Kidney (tissue), 14 donors: Measurements from ENCODE around the gene DMXL1. TPM values are rescaled to one million over a fixed set of nuclear protein-coding genes. Genes with fewer than 3 reads are reported as not detected.
"Not testable (repeated sequence)": the region's sequence is repeated elsewhere in the genome, so short reads cannot be mapped to it uniquely, and the experiment has no call there.

Experiments used
- DNase-seq, 5 donors: peaks; one replicate each; pipeline ENCODE4 v3.0.0-alpha.2; 2013 to 2020
- FAIRE-seq: peaks from 2 replicates; lab custom pipeline; 2012; peaks lifted over from hg19 to GRCh38; lab: Jason Lieb, UNC
- H3K27ac ChIP-seq, 2 donors: one replicate each; pipeline ENCODE4 v1.7.0; 2013; ENCODE audit warnings: low read depth in 2 of 2, low read length in 2 of 2, inconsistent platforms in 1 of 2
- H3K27me3 ChIP-seq: one replicate; pipeline ENCODE4 v1.7.1; 2013; ENCODE audit warnings: low read length, inconsistent platforms; ENCODE audit not compliant: control insufficient read depth, insufficient read depth
- H3K36me3 ChIP-seq, 3 donors: one replicate each; pipeline versions ENCODE4 v1.7.0 to v1.7.1; 2013; ENCODE audit warnings: low read length in 3 of 3, control low read depth in 1 of 3, inconsistent platforms in 1 of 3; ENCODE audit not compliant: insufficient read depth in 3 of 3, control insufficient read depth in 2 of 3
- H3K4me1 ChIP-seq, 3 donors: one replicate each; pipeline versions ENCODE4 v1.7.0 to v1.7.1; 2013; ENCODE audit warnings: low read length in 3 of 3, inconsistent platforms in 1 of 3, low read depth in 1 of 3; ENCODE audit not compliant: control insufficient read depth in 2 of 3, insufficient read depth in 2 of 3
- H3K4me3 ChIP-seq, 3 donors: one replicate each; pipeline versions ENCODE4 v1.7.0 to v1.8.1; 2013; ENCODE audit warnings: low read length in 3 of 3, control low read depth in 1 of 3, inconsistent platforms in 1 of 3
- H3K9ac ChIP-seq, 3 donors: one replicate each; pipeline versions ENCODE4 v1.7.0 to v1.7.1; 2013; ENCODE audit warnings: low read length in 3 of 3, control low read depth in 1 of 3, inconsistent platforms in 1 of 3
- H3K9me3 ChIP-seq, 3 donors: one replicate each; pipeline versions ENCODE4 v1.7.0 to v1.7.1; 2013; ENCODE audit warnings: low read length in 3 of 3, control low read depth in 1 of 3, inconsistent platforms in 1 of 3; ENCODE audit not compliant: control insufficient read depth in 2 of 3, insufficient read depth in 1 of 3
- intact Hi-C: fragments of 100-400 bp; cut with DNase I; formaldehyde crosslinking; loops from one replicate; pipeline ENCODE4 v1.11.1; 2022
- polyA plus RNA-seq: library from polyadenylated mRNA; stranded (reverse); fragments of 350-450 nt; fragmentation: Illumina TruSeq; extraction: RNeasy Lipid Tissue Mini Kit (QIAGEN cat#74804); gene quantifications from one replicate; pipeline ENCODE4 v1.2.3, GENCODE V29; 2014; ENCODE audit warnings: low read depth, low replicate concordance; ENCODE audit not compliant: insufficient read depth
- total RNA-seq: library from RNA; stranded (reverse); fragmentation: NEBNext Ultra II Directional; extraction: Animal tissue kit (Norgen Biotek cat#: 25700); gene quantifications from one replicate; pipeline ENCODE4 v1.2.1, GENCODE V29; 2021
- TF ChIP-seq, protein P1 (sequence below): IDR thresholded peaks from 3 replicates; pipeline ENCODE4 v1.5.1; 2012; ENCODE audit warnings: mild to moderate bottlenecking, moderate library complexity, borderline replicate concordance; ENCODE audit not compliant: insufficient read depth; ENCODE audit errors: extremely low read depth
- donor health status: control.
- donor health status: control.
- donor health status: control.
- donor health status: control.
- donor health status: control.
- donor health status: DM: yes; HTN: yes; CAD: no.
- donor health status: Normal renal cell carcinoma (clear cell type).

DMXL1 gene
- total and polyA plus RNA-seq, 2 donors from 2014 or later, result 17.1 to 57.7 TPM

DNA sequence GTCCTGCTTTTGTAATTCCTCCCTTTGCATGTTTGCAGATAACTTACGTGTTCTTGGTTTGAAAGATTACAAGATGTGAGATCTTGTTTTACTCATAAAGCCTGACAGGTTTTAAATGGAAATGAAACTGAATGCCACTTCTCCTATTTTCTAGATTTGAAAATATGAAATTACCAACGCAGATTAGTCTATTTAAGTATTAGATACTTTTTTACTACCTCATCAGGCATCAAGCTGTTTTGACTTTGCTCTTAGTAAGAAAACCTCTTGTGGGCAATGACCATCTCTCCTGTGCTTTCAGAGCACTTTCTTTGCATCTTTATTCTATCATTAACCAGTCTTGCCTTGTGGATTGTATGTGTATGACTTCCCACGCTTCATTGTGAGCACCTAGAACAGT lies 3.5 kb downstream of the DMXL1 start:
- TF ChIP-seq, protein P1, sequence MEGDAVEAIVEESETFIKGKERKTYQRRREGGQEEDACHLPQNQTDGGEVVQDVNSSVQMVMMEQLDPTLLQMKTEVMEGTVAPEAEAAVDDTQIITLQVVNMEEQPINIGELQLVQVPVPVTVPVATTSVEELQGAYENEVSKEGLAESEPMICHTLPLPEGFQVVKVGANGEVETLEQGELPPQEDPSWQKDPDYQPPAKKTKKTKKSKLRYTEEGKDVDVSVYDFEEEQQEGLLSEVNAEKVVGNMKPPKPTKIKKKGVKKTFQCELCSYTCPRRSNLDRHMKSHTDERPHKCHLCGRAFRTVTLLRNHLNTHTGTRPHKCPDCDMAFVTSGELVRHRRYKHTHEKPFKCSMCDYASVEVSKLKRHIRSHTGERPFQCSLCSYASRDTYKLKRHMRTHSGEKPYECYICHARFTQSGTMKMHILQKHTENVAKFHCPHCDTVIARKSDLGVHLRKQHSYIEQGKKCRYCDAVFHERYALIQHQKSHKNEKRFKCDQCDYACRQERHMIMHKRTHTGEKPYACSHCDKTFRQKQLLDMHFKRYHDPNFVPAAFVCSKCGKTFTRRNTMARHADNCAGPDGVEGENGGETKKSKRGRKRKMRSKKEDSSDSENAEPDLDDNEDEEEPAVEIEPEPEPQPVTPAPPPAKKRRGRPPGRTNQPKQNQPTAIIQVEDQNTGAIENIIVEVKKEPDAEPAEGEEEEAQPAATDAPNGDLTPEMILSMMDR, result no peak
- Histone ChIP-seq H3K9ac (no peak overlapping the region), H3K27ac (no peak overlapping the region), H3K27me3 (no peaks in the 10 kb centered on the region), H3K36me3 (no peaks in the 10 kb centered on the region), H3K9me3 (no peaks in the 10 kb centered on the region), H3K4me3 (peak overlapping the region in 1 of 3 donors; percentile 98), H3K4me1 (peaks cover 0 to 15% (median 0%) of the 10 kb centered on the region in 3 donors)
- no peak for FAIRE-seq
- intact Hi-C loops, result no loop called here
- DNase-seq, result no peak

DNA sequence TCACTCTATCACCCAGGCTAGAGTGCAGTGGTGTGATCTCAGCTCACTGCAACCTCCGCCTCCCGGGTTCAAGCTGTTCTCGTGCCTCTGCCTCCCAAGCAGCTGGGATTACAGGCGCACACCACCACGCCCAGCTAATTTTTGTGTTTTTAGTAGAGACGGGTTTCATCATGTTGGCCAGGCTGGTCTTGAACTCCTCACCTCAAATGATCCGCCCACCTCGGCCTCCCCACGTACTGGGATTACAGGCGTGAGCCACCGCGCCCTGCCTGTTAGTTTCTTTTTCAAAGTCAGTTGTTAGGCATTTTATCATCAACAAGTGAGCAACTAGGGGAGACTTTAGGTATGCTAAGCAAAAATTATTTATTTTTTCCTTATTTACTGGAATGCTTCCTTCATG lies 4.4 kb downstream of the DMXL1 start:
- FAIRE-seq, H3K27ac ChIP-seq, H3K4me3 ChIP-seq, H3K9me3 ChIP-seq, intact Hi-C loops, DNase-seq, H3K36me3 ChIP-seq, H3K9ac ChIP-seq, H3K27me3 ChIP-seq: not testable (repeated sequence)
- peaks cover 0 to 15% (median 0%) of the 10 kb centered on the region in 3 donors for H3K4me1 ChIP-seq

DNA sequence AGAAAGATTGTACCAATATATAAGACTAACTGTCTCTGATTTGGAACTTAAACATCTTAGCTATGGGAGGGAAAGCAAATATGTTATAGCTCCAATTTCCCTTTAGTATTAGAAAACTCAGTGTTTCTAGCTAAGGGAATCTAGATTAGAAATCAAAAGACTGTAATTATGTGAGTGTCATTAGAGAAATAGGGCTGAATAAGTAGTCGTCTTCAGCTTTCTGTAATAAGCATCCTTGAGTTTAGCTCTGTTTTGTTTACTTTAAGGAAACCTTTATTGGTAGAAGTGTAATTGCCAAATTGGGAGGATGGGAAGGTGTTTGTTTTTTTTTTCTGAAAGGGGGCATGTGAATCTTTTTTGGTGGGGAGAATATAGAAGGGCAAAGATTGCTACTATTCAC lies 5.2 kb downstream of the DMXL1 start:
- Histone ChIP-seq H3K9me3 (no peaks in the 10 kb centered on the region), H3K27ac (no peak overlapping the region), H3K4me1 (peaks cover 0 to 15% (median 0%) of the 10 kb centered on the region in 3 donors), H3K27me3 (no peaks in the 10 kb centered on the region), H3K36me3 (no peaks in the 10 kb centered on the region), H3K9ac (no peak overlapping the region), H3K4me3 (no peak overlapping the region)
- TF ChIP-seq, protein P1, result no peak
- DNase-seq, result no peak
- intact Hi-C loops, result no loop called here
- FAIRE-seq, result no peak

GRCh38 chr5:119077444-119077843 lies 6.6 kb downstream of the DMXL1 start:
- H3K36me3 ChIP-seq, result no peaks in the 10 kb centered on the region
- TF ChIP-seq, protein P1, result no peak
- H3K9ac ChIP-seq, result no peak overlapping the region
- intact Hi-C loops, result no loop called here
- DNase-seq, result no peak
- no peaks in the 10 kb centered on the region for H3K9me3 ChIP-seq
- FAIRE-seq, result no peak
- peaks cover 0 to 15% (median 0%) of the 10 kb centered on the region in 3 donors for H3K4me1 ChIP-seq
- H3K27me3 ChIP-seq, result no peaks in the 10 kb centered on the region
- no peak overlapping the region for H3K4me3 ChIP-seq
- H3K27ac ChIP-seq, result no peak overlapping the region
